Loucy (cell line): ENCODE results near the gene KRTAP12-4.

Experiments
- H2AFZ ChIP-seq: fragments of 200-600 bp; sonication (generic); 2 replicates; pipeline ENCODE4 v1.6.0; 2016; ENCODE audit warnings: antibody characterized with exemption, mild to moderate bottlenecking, low read length, moderate library complexity
- H3F3A ChIP-seq: fragments of 200-600 bp; 2 replicates; pipeline ENCODE4 v1.6.0; 2016; ENCODE audit warnings: antibody characterized with exemption, low read depth, mild to moderate bottlenecking
- H3K27me3 ChIP-seq: fragments of 200-600 bp; sonication (generic); 2 replicates; pipeline ENCODE4 v1.6.1; 2014; ENCODE audit warnings: low read length, mild to moderate bottlenecking; ENCODE audit not compliant: insufficient read depth, poor library complexity, severe bottlenecking
- H3K36me3 ChIP-seq: fragments of 200-600 bp; sonication (generic); 2 replicates; pipeline ENCODE4 v1.6.1; 2016; ENCODE audit warnings: low read length; ENCODE audit not compliant: insufficient read depth
- H3K4me1 ChIP-seq: fragments of 200-600 bp; sonication (generic); 2 replicates; pipeline ENCODE4 v1.5.1; 2014; ENCODE audit warnings: low read length, mild to moderate bottlenecking; ENCODE audit not compliant: insufficient read depth, poor library complexity, severe bottlenecking
- H3K4me2 ChIP-seq: fragments of 200-600 bp; sonication (generic); 2 replicates; pipeline ENCODE4 v1.6.0; 2014; ENCODE audit warnings: antibody characterized with exemption, low read length, low read depth, mild to moderate bottlenecking; ENCODE audit not compliant: poor library complexity, severe bottlenecking
- H3K4me3 ChIP-seq: fragments of 200-600 bp; sonication (generic); 2 replicates; pipeline ENCODE4 v1.5.1; 2014; ENCODE audit warnings: low read length, mild to moderate bottlenecking, mixed read lengths; ENCODE audit not compliant: poor library complexity, severe bottlenecking
- H3K79me2 ChIP-seq: fragments of 200-600 bp; sonication (generic); 2 replicates; pipeline ENCODE4 v1.6.1; 2014; ENCODE audit warnings: low read length; ENCODE audit not compliant: insufficient read depth
- H3K9ac ChIP-seq: fragments of 200-600 bp; sonication (generic); 2 replicates; pipeline ENCODE4 v1.6.0; 2014; ENCODE audit warnings: mild to moderate bottlenecking, low read depth, low read length, moderate library complexity; ENCODE audit not compliant: poor library complexity, severe bottlenecking
- H3K9me2 ChIP-seq: fragments of 200-600 bp; sonication (generic); replicated peaks from 2 replicates; pipeline ENCODE4 v1.6.1; 2016; ENCODE audit warnings: low read depth, low read length, mixed read lengths
- H3K9me3 ChIP-seq: fragments of 200-600 bp; sonication (generic); 2 replicates; pipeline ENCODE4 v1.6.1; 2014; ENCODE audit warnings: mild to moderate bottlenecking, antibody characterized with exemption, low read length, low read depth; ENCODE audit not compliant: insufficient read depth
- H4K20me1 ChIP-seq: fragments of 200-600 bp; sonication (generic); 2 replicates; pipeline ENCODE4 v1.6.0; 2014; ENCODE audit warnings: antibody characterized with exemption, low read length, mild to moderate bottlenecking; ENCODE audit not compliant: insufficient read depth, poor library complexity, severe bottlenecking
- CTCF ChIP-seq: fragments of 200-600 bp; sonication (generic); conservative IDR thresholded peaks from 2 replicates; pipeline ENCODE4 v1.5.1; 2014; ENCODE audit warnings: mild to moderate bottlenecking, antibody characterized with exemption, low read length
- EZH2phosphoT487 ChIP-seq: fragments of 200-600 bp; IDR thresholded peaks from 2 replicates; pipeline ENCODE4 v1.6.1; 2018; ENCODE audit warnings: antibody characterized with exemption, mild to moderate bottlenecking, moderate library complexity, borderline replicate concordance

Gene KRTAP12-4

GRCh38 chr21:44616591-44616926 lies 37.9 kb downstream of the KRTAP12-4 start:
- no peak overlapping the region for H3K4me2 ChIP-seq
- H3K9ac ChIP-seq: no peak overlapping the region
- H2AFZ ChIP-seq: no peak overlapping the region
- no peaks in the 10 kb centered on the region for H3K79me2 ChIP-seq
- TF ChIP-seq EZH2phosphoT487 (no peak), CTCF (no peak)
- H4K20me1 ChIP-seq: no peaks in the 10 kb centered on the region
- no peaks in the 10 kb centered on the region for H3K4me1 ChIP-seq
- H3K27me3 ChIP-seq: no peaks in the 10 kb centered on the region
- H3K9me2 ChIP-seq: no peaks in the 10 kb centered on the region
- H3F3A ChIP-seq: no peaks in the 10 kb centered on the region
- H3K9me3 ChIP-seq: peaks cover 7% of the 10 kb centered on the region; the same call in 1 of the 2 replicates
- no peaks in the 10 kb centered on the region for H3K36me3 ChIP-seq
- no peak overlapping the region for H3K4me3 ChIP-seq

- no peak overlapping the region for H2AFZ ChIP-seq
- H4K20me1 ChIP-seq: no peaks in the 10 kb centered on the region
- no peaks in the 10 kb centered on the region for H3K4me1 ChIP-seq
- no peak overlapping the region for H3K4me3 ChIP-seq
- no peaks in the 10 kb centered on the region for H3K9me2 ChIP-seq
- H3K9ac ChIP-seq: no peak overlapping the region
- no peaks in the 10 kb centered on the region for H3K27me3 ChIP-seq
- peaks cover 9% of the 10 kb centered on the region; the same call in 1 of the 2 replicates for H3K9me3 ChIP-seq
- H3K36me3 ChIP-seq: no peaks in the 10 kb centered on the region
- H3K79me2 ChIP-seq: no peaks in the 10 kb centered on the region
- H3F3A ChIP-seq: no peaks in the 10 kb centered on the region
- H3K4me2 ChIP-seq: no peak overlapping the region
- TF ChIP-seq CTCF: no peak
- TF ChIP-seq EZH2phosphoT487: no peak
These were observed 38.4 kb downstream of the KRTAP12-4 start for GRCh38 chr21:44615911-44616590.

- Histone ChIP-seq H3K36me3 (no peaks in the 10 kb centered on the region), H3K4me3 (no peak overlapping the region), H3K9me3 (peaks cover 9% of the 10 kb centered on the region; the same call in 1 of the 2 replicates), H2AFZ (no peak overlapping the region), H3K79me2 (no peaks in the 10 kb centered on the region), H3K4me2 (no peak overlapping the region), H3F3A (no peaks in the 10 kb centered on the region), H3K4me1 (no peaks in the 10 kb centered on the region), H4K20me1 (no peaks in the 10 kb centered on the region), H3K9ac (no peak overlapping the region), H3K9me2 (no peaks in the 10 kb centered on the region), H3K27me3 (no peaks in the 10 kb centered on the region)
- no peak for TF ChIP-seq CTCF
- no peak for TF ChIP-seq EZH2phosphoT487
These were observed 39.0 kb downstream of the KRTAP12-4 start for GRCh38 chr21:44615466-44615865.
